ENCODE measurements around the gene ZNF385B.
"Not testable (repeated sequence)": the region's sequence is repeated elsewhere in the genome, so short reads cannot be mapped to it uniquely, and the experiment has no call there.

The ZNF385B gene

GRCh38 chr2:179796213-179797007, 65.0 kb downstream of the ZNF385B start:
- H3K36me3 ChIP-seq (ENCODE audit: control insufficient read depth, insufficient read depth, low read length), result no peaks in the 10 kb centered on the region
- H3K9me3 ChIP-seq (ENCODE audit: control insufficient read depth, insufficient read depth, low read length), result no peaks in the 10 kb centered on the region
- H3K9ac ChIP-seq (ENCODE audit: low read depth, low read length), result no peak overlapping the region
- H3K4me3 ChIP-seq (ENCODE audit: low read depth, low read length), result no peak overlapping the region
- H3K4me1 ChIP-seq (ENCODE audit: control insufficient read depth, insufficient read depth, low read length), result peaks cover 5% of the 10 kb centered on the region
- no peaks in the 10 kb centered on the region for H3K27me3 ChIP-seq (ENCODE audit: control insufficient read depth, insufficient read depth, low read length)

- peaks cover 2% of the 10 kb centered on the region for H3K4me1 ChIP-seq (ENCODE audit: control insufficient read depth, insufficient read depth, low read length)
- no peaks in the 10 kb centered on the region for H3K9me3 ChIP-seq (ENCODE audit: control insufficient read depth, insufficient read depth, low read length)
- H3K4me3 ChIP-seq (ENCODE audit: low read depth, low read length), result no peak overlapping the region
- H3K27me3 ChIP-seq (ENCODE audit: control insufficient read depth, insufficient read depth, low read length), result no peaks in the 10 kb centered on the region
- no peak overlapping the region for H3K9ac ChIP-seq (ENCODE audit: low read depth, low read length)
- no peaks in the 10 kb centered on the region for H3K36me3 ChIP-seq (ENCODE audit: control insufficient read depth, insufficient read depth, low read length)
Measured at GRCh38 chr2:179793902-179794301, 67.5 kb downstream of the ZNF385B start.

GRCh38 chr2:179793238-179793637, 68.2 kb downstream of the ZNF385B start:
- Histone ChIP-seq H3K36me3 (ENCODE audit: control insufficient read depth, insufficient read depth, low read length) (no peaks in the 10 kb centered on the region), H3K9ac (ENCODE audit: low read depth, low read length) (no peak overlapping the region), H3K9me3 (ENCODE audit: control insufficient read depth, insufficient read depth, low read length) (no peaks in the 10 kb centered on the region), H3K4me1 (ENCODE audit: control insufficient read depth, insufficient read depth, low read length) (peaks cover 2% of the 10 kb centered on the region), H3K4me3 (ENCODE audit: low read depth, low read length) (no peak overlapping the region), H3K27me3 (ENCODE audit: control insufficient read depth, insufficient read depth, low read length) (no peaks in the 10 kb centered on the region)

- Histone ChIP-seq H3K36me3 (ENCODE audit: control insufficient read depth, insufficient read depth, low read length) (no peaks in the 10 kb centered on the region), H3K9ac (ENCODE audit: low read depth, low read length) (no peak overlapping the region), H3K4me1 (ENCODE audit: control insufficient read depth, insufficient read depth, low read length) (no peaks in the 10 kb centered on the region), H3K9me3 (ENCODE audit: control insufficient read depth, insufficient read depth, low read length) (no peaks in the 10 kb centered on the region), H3K27me3 (ENCODE audit: control insufficient read depth, insufficient read depth, low read length) (no peaks in the 10 kb centered on the region), H3K4me3 (ENCODE audit: low read depth, low read length) (no peak overlapping the region)
Measured at GRCh38 chr2:179790235-179791217, 70.9 kb downstream of the ZNF385B start.

- Histone ChIP-seq H3K4me1 (ENCODE audit: control insufficient read depth, insufficient read depth, low read length) (no peaks in the 10 kb centered on the region), H3K9ac (ENCODE audit: low read depth, low read length) (no peak overlapping the region), H3K4me3 (ENCODE audit: low read depth, low read length) (no peak overlapping the region), H3K27me3 (ENCODE audit: control insufficient read depth, insufficient read depth, low read length) (no peaks in the 10 kb centered on the region), H3K9me3 (ENCODE audit: control insufficient read depth, insufficient read depth, low read length) (no peaks in the 10 kb centered on the region), H3K36me3 (ENCODE audit: control insufficient read depth, insufficient read depth, low read length) (no peaks in the 10 kb centered on the region)
Measured at GRCh38 chr2:179788104-179788503, 73.3 kb downstream of the ZNF385B start.

GRCh38 chr2:179787601-179788000, 73.8 kb downstream of the ZNF385B start:
- no peak overlapping the region for H3K9ac ChIP-seq (ENCODE audit: low read depth, low read length)
- H3K27me3 ChIP-seq (ENCODE audit: control insufficient read depth, insufficient read depth, low read length), result no peaks in the 10 kb centered on the region
- no peak overlapping the region for H3K4me3 ChIP-seq (ENCODE audit: low read depth, low read length)
- no peaks in the 10 kb centered on the region for H3K4me1 ChIP-seq (ENCODE audit: control insufficient read depth, insufficient read depth, low read length)
- no peaks in the 10 kb centered on the region for H3K36me3 ChIP-seq (ENCODE audit: control insufficient read depth, insufficient read depth, low read length)
- H3K9me3 ChIP-seq (ENCODE audit: control insufficient read depth, insufficient read depth, low read length), result no peaks in the 10 kb centered on the region

GRCh38 chr2:179785902-179786301, 75.5 kb downstream of the ZNF385B start:
- Histone ChIP-seq H3K36me3 (ENCODE audit: control insufficient read depth, insufficient read depth, low read length) (no peaks in the 10 kb centered on the region), H3K9ac (ENCODE audit: low read depth, low read length) (no peak overlapping the region), H3K4me1 (ENCODE audit: control insufficient read depth, insufficient read depth, low read length) (no peaks in the 10 kb centered on the region), H3K4me3 (ENCODE audit: low read depth, low read length) (no peak overlapping the region), H3K27me3 (ENCODE audit: control insufficient read depth, insufficient read depth, low read length) (no peaks in the 10 kb centered on the region), H3K9me3 (ENCODE audit: control insufficient read depth, insufficient read depth, low read length) (no peaks in the 10 kb centered on the region)

GRCh38 chr2:179782346-179782745, 79.1 kb downstream of the ZNF385B start:
- H3K9me3 ChIP-seq (ENCODE audit: control insufficient read depth, insufficient read depth, low read length); H3K36me3 ChIP-seq (ENCODE audit: control insufficient read depth, insufficient read depth, low read length); H3K4me3 ChIP-seq (ENCODE audit: low read depth, low read length); H3K9ac ChIP-seq (ENCODE audit: low read depth, low read length); H3K27me3 ChIP-seq (ENCODE audit: control insufficient read depth, insufficient read depth, low read length); H3K4me1 ChIP-seq (ENCODE audit: control insufficient read depth, insufficient read depth, low read length): not testable (repeated sequence)

- Histone ChIP-seq H3K4me1 (ENCODE audit: control insufficient read depth, insufficient read depth, low read length) (no peaks in the 10 kb centered on the region), H3K36me3 (ENCODE audit: control insufficient read depth, insufficient read depth, low read length) (no peaks in the 10 kb centered on the region), H3K4me3 (ENCODE audit: low read depth, low read length) (no peak overlapping the region), H3K9me3 (ENCODE audit: control insufficient read depth, insufficient read depth, low read length) (no peaks in the 10 kb centered on the region), H3K27me3 (ENCODE audit: control insufficient read depth, insufficient read depth, low read length) (no peaks in the 10 kb centered on the region), H3K9ac (ENCODE audit: low read depth, low read length) (no peak overlapping the region)
Measured at GRCh38 chr2:179773986-179774385, 87.4 kb downstream of the ZNF385B start.

- no peak overlapping the region for H3K4me3 ChIP-seq (ENCODE audit: low read depth, low read length)
- H3K36me3 ChIP-seq (ENCODE audit: control insufficient read depth, insufficient read depth, low read length), result no peaks in the 10 kb centered on the region
- no peaks in the 10 kb centered on the region for H3K27me3 ChIP-seq (ENCODE audit: control insufficient read depth, insufficient read depth, low read length)
- H3K9ac ChIP-seq (ENCODE audit: low read depth, low read length), result no peak overlapping the region
- H3K9me3 ChIP-seq (ENCODE audit: control insufficient read depth, insufficient read depth, low read length), result no peaks in the 10 kb centered on the region
- H3K4me1 ChIP-seq (ENCODE audit: control insufficient read depth, insufficient read depth, low read length), result no peaks in the 10 kb centered on the region
Measured at GRCh38 chr2:179772346-179772745, 89.1 kb downstream of the ZNF385B start.

GRCh38 chr2:179771791-179772190, 89.6 kb downstream of the ZNF385B start:
- Histone ChIP-seq H3K27me3 (ENCODE audit: control insufficient read depth, insufficient read depth, low read length) (no peaks in the 10 kb centered on the region), H3K9ac (ENCODE audit: low read depth, low read length) (no peak overlapping the region), H3K4me3 (ENCODE audit: low read depth, low read length) (no peak overlapping the region)

GRCh38 chr2:179770029-179770428, 91.4 kb downstream of the ZNF385B start:
- no peaks in the 10 kb centered on the region for H3K9me3 ChIP-seq (ENCODE audit: control insufficient read depth, insufficient read depth, low read length)
- peaks cover 10% of the 10 kb centered on the region for H3K4me1 ChIP-seq (ENCODE audit: control insufficient read depth, insufficient read depth, low read length)
- no peaks in the 10 kb centered on the region for H3K36me3 ChIP-seq (ENCODE audit: control insufficient read depth, insufficient read depth, low read length)
- no peaks in the 10 kb centered on the region for H3K27me3 ChIP-seq (ENCODE audit: control insufficient read depth, insufficient read depth, low read length)
- H3K4me3 ChIP-seq (ENCODE audit: low read depth, low read length), result no peak overlapping the region
- H3K9ac ChIP-seq (ENCODE audit: low read depth, low read length), result no peak overlapping the region

More at GRCh38 chr2:179771791-179772190, 89.6 kb downstream of the ZNF385B start:
- Histone ChIP-seq H3K9me3 (ENCODE audit: control insufficient read depth, insufficient read depth, low read length) (no peaks in the 10 kb centered on the region), H3K36me3 (ENCODE audit: control insufficient read depth, insufficient read depth, low read length) (no peaks in the 10 kb centered on the region), H3K4me1 (ENCODE audit: control insufficient read depth, insufficient read depth, low read length) (no peaks in the 10 kb centered on the region)

Data from iPS-15b (cell line).